SKM-1 (cell line): ENCODE measurements around the gene CALR3.
"Not testable (repeated sequence)": the region's sequence is repeated elsewhere in the genome, so short reads cannot be mapped to it uniquely, and the experiment has no call there.

Source experiments
- DNase-seq: peaks from one replicate; lab custom pipeline; 2025; ENCODE audit not compliant: unreplicated experiment; lab: John Stamatoyannopoulos, UW

Gene CALR3

DNA sequence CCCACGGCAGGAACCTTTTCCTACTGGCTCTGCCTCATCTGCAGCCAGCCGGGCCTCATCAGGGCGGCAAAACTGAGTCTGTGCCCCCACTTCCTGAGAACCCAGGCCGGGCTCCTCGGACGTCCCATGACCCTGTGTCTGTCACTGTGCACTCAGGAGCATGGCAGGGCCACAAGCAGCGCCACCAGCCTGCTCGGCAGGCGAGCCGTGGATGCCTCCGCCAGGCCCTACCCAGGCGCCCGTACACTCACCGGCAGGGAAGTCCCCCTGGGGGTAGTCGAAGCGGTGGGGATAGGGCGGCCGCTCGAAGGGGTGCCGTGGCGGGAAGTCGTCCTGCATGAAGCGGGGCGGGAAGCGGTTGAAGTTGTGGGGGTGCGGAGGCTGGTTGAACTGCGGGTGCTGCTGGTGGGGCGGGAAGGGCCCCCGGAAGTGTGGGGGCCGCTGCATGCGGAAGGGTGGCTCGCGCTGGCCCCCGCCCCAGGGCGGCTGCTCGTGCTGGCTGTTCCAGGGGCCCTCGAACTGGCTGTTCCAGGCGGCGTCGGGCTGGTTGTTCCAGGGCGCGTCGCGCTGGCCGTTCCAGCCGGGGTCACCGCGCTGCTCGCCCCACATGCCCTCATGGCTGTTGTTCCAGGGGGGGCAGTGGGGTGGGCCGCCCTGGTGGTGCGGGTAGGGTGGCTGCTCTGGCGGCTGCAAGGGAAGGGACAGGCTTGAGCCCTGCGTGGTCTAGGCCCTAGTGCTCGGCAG, 29.2 kb upstream of the CALR3 start:
- DNase-seq, result no peak

DNA sequence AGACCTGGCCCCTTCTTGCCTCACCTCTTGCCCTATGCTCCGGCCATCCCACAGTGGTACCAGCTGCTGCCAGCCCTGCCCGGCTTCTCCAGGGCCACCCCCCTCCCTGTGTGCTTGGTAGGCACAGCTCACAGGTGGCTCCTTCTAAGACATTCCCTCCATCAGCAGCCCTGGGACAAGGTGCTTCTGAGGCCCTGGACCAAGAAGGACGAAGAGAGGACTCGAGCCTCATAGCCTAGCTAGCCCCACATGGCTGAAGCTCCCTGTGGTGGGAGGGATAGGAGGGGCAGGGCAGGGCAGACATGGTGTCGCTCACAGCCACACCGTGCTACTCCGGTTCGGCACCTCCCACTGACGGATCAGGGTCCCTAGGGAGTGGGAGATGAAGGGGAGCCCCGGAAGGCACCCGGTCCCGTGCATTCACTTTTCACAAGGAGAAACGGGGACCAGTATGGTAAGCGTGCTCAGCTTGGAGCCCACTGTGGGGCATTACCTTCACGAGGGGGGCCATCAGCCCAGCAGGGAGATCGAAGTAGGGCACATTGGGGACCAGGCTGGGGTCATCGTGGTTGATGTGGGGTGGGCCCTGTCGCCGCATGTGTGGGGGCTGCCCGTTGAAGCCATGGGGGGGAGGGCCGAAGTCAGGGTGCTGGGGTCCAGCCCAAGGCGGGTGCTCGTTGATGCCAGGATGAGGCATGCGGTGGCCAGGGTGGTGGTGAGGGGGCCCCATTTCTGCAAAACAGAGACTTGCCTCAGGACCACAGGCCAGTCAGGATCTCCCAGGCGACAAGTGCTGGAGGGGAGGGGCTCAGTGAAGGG, 26.8 kb upstream of the CALR3 start:
- DNase-seq, result no peak

DNA sequence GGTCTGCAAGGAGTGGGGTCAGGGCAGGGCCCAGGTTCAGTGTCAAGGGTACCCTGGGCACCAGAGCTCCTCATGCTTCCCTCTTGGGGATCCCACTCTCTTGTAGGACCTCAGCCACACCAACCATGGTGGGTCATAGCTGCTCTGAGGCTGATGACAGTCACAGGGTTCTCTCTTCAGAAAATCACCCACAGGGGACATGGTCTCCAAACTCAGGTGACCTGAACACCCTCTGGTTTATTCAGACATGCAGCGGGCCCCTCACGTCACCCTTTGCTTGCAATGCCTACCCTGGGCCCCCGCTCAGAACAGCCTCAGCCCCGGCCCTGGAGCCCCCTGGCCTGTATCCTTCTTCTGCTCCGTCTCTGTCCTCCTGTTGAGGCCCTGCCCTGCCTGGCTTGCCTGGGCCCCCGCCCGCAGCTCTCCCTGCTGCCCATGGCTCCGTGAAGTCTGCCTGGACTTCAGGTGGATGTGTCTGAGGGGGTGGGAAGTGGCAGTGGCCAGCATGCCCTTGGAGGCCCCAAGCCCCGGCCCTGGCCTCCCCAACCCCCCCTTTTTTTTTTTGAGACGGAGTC, 25.8 kb upstream of the CALR3 start:
- no peak for DNase-seq

DNA sequence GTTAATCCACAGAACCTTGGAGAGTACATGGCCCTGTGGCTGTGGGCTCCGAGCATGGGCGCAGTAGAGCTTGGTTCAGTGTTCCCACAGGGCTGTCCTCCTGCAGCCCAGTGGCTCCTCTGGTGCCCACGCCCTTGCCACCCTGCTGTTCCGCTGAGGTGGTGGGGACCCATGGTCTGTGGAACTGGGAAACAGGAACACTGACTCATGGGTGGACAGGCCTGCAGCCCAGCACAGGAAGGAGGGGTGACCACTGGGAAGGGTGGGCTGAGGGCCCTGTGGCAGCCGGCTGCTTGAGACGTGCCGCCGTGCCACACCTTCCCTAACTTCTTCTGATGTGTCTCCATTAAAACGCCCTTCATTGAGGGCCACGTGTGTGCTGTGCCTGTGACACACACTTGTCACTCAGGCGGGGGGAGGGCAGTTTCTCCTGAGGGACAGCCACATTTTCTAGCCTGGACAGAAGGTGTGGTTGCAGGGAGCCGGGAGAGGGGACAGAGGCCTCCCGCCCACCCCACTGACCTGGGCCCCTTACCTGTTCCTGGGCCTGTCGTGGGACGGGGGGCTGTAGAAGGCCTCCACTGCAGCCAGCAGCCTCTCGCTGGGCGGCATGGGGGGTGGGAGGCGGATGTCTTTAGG, 25.1 kb upstream of the CALR3 start:
- no peak for DNase-seq

DNA sequence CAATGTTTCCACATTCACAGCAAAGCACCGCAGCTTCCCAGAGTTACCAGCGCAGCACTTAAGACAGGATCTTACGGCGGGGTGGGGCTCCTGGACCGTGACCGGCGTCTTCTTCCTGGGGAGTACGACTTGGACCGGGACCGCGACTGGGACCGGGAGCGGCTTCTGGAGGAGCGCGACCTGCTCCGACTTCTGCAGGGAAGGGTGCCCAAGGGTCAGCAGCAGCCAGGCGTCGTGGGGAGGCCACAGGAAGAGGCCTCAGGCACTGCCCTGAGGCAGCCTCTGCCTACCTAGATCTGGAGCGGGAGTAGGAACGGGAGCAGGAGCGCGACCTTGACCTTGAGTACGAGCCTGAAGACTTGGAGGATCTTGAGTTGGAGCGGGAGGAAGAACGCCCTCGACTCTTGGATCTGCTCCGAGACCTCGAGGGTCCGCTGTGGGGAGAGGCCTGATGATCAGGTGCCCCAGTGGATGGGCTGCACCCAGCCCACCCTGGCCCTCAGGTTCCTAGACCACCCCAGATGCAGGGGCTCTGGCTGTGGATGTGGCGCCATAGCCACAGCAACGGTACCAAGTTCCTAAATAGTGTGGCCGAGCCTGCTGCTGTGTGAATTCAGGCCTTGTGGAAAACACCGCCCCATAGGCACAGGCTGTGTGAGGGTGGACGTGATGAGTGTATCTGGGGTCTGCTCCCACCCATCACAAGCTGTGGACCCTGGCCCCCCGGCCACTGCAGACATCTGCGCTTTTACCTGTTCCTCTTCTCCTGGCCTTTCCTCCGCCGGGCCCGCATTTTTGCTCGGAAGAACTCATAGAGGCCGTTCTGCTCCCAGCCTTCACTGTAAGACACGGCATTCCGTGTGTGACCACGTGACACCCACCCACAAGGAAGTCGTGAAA, 24.4 kb upstream of the CALR3 start:
- no peak for DNase-seq

DNA sequence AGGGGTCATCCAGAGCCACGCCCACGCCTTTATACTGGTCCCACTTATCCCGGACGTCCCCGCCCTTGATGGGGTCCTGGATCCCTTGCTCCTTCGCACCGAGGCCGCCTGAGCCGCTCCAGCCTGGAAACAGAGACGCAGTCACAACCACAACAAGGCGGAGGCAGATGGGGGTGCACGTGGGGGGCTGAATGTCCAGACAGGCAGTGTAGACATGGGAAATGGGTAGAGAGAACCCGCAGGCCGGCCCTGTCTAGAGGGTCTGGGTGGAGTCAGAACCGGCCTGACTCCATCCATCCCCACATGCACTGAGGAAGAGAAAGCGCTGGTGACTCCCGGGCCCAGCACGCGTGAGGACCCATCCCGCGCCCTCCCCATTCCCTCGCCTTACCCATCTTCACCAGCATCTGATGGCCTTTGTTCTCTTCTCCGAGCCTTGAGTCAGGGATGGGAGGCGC, 23.3 kb upstream of the CALR3 start:
- DNase-seq, result no peak

DNA sequence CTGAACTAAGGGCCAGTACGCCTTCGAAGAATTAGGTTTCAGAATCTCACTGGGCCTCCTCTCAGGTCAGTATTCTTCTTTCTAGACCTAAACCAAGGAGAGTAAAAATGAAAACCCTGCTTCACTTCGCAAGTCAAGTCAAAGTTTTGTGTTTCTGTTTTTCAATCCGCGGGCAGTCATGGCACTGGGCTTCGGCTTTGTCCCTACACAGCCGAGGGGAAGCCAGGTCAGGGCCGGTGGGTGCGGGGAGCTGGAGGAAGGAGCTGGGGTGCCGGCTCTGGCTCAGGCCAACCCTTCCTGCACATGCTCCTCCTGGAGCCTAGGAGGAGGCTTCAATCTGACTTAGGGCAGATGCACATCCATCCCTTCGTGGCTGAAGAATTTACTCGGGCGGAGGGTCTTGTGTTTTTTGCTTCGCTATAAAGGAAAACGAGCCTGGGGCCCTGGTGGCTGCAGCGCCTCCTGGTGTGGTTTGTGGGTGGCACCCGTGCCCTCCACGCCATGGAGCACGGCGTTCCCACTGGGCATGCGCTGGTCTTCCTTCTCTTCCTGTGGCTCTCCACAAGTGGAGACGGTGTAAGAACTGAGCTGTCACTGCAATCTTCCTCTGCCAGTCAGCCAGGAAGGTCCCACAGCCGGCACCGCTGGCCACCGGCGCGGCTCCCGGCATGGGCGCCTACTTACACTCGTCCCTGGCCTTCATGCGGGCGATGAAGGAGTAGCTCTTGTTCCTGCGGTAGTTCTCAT, 22.7 kb upstream of the CALR3 start:
- DNase-seq, result no peak

DNA sequence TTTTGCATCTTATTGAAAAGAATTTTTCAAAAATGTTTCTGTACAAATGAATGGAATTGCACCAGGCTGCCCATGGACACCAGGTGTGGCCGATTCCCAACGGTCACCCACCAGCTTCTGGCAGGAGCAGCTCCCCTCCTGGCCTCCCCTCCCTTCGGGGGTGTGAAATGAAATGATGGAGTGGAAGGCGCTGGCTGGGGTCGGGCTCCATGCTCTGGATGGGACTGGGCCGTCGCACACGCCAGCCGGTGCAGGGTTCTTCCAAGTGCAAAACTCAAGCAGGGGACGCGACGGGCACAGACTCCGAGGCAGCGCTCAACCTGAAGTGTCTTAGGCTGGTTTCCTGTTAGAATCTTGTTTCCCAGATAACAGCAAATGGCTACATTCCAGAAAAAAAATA, 22.1 kb upstream of the CALR3 start:
- no peak for DNase-seq

DNA sequence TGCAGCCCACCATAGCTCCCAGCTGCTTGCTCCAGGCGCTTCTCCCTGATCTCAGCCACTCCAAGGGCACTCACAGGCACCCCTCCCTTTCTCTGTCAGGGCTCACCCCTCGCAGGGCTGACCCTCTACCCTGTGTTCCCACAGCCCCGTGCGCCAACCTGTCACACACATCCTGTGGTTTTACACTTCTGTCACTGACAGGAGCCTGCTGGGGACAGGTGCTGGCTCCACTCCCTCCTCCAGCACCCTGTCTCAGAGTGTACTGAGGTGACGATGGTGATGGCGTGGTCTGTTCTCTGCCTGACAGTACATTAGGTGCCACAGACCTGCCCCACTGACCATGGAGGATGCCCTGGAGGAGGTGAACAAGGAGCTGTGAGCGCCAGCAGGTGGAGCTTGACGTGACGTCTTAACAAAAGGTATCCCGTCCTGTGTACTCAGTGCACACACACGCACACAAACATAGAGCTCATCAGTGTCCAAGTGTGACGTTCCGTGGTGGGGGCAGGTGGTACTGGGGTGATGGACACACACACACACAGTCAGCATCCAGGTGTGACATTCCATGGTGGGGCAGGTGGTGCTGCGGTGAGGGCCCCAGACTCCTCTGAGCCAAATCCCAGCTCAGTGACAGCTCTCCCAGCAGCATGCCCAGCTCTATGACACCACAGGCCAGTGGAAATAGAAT, 21.1 kb upstream of the CALR3 start:
- DNase-seq, result no peak

DNA sequence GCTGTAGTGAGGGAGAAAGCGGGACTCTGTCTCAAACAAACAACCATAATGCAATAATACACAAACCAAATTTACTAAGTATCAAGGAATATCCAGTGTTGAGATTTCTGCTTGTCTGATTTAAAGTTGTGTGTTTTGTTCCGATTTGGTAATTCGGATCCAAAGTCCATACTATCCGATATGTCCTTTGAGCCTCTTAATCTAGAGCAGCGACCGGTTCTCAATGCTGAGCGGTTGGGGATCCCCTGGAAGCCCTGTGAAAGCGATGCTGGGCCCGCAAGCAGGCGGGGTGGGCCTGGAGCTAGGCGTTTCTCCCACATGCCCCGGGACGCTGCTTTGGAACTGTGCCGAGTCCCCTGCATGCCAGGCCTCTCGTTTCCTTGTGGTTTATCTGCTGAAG, 20.4 kb upstream of the CALR3 start:
- no peak for DNase-seq

DNA sequence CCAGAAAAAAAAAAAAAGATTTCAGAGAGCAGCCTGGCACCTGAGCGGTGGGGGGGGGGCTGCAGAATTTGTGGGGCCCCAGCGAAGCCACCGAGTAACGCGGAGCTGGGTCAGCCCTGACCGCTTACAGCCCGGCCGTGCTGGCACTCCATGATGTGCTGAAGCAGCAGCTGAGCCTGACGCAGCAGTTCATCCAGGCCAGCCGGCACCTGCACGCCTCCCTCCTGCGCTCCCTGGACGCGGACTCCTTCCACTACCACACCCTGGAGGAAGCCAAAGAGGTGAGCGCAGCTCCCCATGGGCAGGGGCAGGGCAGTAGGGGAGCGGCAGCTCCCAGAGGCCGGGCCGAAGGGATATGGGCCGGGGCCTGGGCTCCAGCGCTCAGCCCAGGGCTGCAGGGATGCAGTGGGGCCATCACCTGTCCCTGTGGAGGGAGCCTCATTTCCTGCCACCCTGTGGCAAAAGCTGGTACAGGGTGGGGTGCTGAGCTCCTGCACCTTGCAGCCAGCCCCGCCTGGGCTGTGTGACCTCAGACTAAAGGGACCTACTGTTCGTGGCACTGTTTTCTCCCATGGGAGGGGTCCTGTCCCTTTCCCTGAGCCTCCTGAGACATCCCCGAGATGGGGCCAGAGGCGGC, 18.5 kb upstream of the CALR3 start:
- no peak for DNase-seq

DNA sequence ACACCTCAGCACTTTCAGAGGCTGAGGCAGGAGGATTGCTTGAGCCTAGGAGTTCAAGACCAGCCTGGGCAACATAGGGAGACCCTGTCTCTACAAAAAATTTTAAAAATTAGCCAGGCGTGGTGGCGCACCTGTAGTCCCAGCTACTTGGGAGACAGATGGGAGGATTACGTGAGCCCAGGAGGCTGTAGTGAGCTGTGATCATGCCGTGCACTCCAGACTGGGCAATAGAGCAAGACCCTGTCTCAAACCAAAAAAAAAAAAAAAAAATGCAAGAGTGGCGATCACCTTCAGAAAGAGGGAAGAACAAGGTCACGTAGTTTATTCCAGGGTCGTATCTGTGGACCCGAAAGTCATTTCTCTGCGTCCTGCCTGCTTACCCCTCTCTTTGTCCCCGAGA, 16.6 kb upstream of the CALR3 start:
- DNase-seq, result not testable (repeated sequence)

DNA sequence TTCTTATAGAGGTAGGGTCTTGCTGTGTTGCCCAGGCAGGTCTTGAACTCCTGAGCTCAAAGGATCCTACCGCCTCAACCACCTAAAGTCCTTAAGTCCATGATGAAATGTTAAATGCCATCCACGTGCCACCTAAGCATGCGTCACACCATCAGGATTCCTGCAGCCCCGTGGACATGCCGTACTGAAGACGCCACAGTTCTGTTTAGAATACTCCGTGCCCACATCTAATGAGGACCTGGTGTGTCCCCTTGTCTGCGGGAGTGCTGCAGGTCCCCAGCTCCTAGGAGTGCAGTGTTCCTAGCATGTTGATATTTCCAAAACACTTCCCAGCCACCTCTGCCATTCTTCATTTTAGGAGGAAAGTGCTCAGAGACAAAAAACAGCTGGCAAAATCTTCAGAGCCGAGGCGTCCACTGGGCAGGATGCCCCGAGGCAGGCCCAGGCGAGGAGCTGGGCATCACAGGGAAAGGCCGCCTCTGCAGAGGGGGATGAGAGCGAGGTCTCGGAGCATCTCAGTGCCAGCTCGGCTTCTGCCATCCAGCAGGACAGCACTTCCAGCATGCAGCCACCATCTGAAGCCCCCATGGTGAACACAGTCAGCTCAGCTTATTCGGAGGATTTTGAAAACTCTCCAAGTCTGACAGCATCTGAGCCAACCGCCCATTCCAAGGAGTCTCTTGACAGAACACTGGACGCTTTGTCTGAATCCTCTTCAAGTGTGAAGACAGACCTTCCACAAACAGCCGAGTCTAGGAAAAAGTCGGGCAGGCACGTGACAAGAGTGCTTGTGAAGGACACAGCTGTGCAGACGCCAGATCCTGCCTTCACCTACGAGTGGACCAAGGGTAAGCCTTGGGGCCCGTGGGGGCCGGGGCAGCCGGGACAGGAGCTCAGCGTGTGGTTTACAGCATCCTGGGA, 13.4 kb upstream of the CALR3 start:
- no peak for DNase-seq

DNA sequence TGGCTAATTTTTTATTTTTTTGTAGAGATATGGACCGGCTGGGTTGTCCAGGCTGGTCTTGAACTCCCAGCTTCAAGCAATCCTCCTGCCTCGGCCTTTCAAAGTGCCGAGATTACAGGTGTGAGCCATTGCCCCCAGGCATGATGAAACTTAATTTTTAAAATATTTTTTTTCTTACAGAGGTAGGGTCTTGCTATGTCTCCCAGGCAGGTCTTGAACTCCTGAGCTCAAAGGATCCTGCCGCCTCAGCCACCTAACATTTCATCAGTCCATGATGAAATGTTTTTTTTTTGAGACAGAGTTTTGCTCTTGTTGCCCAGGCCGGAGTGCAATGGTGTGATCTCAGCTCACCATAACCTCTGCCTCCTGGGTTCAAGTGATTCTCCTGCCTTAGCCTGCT, 12.6 kb upstream of the CALR3 start:
- no peak for DNase-seq

DNA sequence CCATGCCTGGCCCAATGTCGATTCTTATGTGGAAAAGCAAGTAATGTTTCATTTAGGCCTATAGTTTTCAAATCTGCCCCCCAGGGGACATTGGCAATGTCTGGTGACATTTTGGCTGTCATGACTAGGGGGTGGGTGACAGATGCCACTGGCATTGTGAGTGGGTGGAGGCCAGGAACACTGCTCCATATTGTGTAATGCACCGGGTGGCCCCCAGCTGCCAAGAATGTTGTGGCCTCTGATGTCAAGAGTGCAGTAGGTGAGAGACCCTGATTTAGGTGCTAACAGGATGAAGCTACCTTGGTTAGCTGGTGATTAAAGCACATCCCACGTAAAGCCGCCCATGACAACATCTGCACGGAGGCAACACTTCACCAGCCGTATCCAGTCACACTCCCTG, 11.0 kb upstream of the CALR3 start:
- DNase-seq, result no peak

DNA sequence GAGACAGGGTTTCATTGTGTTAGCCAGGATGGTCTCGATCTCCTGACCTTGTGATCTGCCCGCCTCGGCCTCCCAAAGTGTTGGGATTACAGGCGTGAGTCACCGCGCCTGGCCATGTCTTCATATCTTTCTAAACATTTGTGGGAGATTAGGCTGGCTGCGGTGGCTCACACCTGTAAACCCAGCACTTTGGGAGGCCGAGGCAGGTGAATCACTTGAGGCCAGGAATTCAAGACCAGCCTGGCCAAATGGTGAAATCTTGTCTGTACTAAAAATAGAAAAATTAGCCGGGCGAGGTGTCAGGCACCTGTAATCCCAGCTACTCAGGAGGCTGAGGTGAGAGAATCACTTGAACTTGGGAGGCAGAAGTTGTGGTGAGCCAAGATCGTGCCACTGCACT, 10.2 kb upstream of the CALR3 start:
- DNase-seq, result not testable (repeated sequence)

DNA sequence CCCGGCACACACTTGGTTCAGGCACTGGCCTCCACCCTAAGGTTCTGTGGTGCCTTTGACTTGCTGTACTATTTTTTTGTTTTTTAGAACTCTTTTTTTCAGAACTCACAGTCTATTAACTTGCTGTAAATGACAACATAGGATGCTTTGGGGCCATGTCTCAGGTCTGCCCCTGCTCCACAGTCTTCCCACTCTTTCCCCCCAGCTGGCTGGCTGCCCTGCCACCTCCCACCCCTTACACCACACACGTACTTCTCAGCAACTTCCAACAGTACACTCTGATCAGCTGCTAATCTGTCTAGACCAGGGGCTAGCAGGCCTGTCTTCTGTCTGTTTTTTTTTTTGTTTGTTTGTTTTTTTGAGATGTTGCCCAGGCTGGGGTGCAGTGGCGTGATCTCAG, 8.3 kb upstream of the CALR3 start:
- no peak for DNase-seq

DNA sequence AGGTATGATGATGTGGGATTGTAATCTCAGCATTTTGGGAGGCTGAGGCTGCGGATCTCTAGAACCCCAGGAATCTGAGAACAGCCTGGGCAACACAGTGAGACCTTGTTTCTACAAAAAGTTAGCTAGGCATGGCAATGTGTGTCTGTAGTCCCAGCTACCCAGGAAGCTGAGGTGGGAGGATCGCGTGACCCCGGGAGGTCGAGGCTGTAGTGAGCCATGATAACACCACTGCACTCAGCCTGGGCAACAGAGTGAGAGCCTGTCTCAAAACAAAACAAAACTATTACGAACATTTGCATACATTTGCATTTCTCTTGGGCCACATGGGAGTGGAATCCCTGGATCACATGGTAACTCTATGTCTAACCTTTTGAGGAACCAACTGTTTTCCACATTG, 1.9 kb upstream of the CALR3 start:
- DNase-seq, result no peak
